ENCODE results near the gene DENND10.

DNA sequence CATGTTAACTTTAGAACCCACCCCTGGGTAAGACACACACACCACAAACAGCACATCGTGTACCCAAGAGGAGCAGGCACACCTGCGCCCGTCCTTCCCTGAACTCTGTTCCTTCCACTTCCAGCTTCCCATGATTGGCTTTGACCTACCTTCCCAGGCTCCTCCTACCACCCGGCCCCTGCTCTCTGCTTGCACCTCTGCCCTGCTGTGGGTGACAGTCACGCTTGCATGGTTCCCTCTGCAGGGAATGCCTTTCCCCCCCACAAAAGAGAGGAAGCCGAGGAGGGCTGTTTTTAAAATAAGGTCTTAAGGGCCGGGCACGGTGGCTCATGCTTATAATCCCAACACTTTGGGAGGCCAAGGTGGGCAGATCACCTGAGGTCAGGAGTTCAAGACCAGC lies 45.2 kb downstream of the DENND10 start:
- TF ChIP-seq, protein P1, sequence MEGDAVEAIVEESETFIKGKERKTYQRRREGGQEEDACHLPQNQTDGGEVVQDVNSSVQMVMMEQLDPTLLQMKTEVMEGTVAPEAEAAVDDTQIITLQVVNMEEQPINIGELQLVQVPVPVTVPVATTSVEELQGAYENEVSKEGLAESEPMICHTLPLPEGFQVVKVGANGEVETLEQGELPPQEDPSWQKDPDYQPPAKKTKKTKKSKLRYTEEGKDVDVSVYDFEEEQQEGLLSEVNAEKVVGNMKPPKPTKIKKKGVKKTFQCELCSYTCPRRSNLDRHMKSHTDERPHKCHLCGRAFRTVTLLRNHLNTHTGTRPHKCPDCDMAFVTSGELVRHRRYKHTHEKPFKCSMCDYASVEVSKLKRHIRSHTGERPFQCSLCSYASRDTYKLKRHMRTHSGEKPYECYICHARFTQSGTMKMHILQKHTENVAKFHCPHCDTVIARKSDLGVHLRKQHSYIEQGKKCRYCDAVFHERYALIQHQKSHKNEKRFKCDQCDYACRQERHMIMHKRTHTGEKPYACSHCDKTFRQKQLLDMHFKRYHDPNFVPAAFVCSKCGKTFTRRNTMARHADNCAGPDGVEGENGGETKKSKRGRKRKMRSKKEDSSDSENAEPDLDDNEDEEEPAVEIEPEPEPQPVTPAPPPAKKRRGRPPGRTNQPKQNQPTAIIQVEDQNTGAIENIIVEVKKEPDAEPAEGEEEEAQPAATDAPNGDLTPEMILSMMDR (IDR thresholded peaks at IDR 0.05): no peak
- TF ChIP-seq POLR2A (IDR thresholded peaks at IDR 0.05): no peak
